HG03025 (cell line): ENCODE measurements around the gene APOBEC3H.

ENCODE experiments used
- ATAC-seq: cut with Tn5 transposase; IDR thresholded peaks from one replicate; pipeline ENCODE4 v1.9.1; 2021; ENCODE audit warnings: mild to moderate bottlenecking, moderate library complexity; ENCODE audit not compliant: unreplicated experiment, low FRiP score

Gene APOBEC3H

GRCh38 chr22:39132871-39133524 is 36.0 kb downstream of the APOBEC3H start:
- ATAC-seq, result no peak

GRCh38 chr22:39133871-39134270 is 36.8 kb downstream of the APOBEC3H start:
- ATAC-seq, result no peak

- no peak for ATAC-seq
Measured at GRCh38 chr22:39134366-39135091, 37.5 kb downstream of the APOBEC3H start.

GRCh38 chr22:39135092-39135896 is 38.2 kb downstream of the APOBEC3H start:
- no peak for ATAC-seq

GRCh38 chr22:39136317-39136716 is 39.3 kb downstream of the APOBEC3H start:
- ATAC-seq, result no peak

GRCh38 chr22:39138357-39138997 is 41.4 kb downstream of the APOBEC3H start:
- ATAC-seq, result no peak

GRCh38 chr22:39139933-39140332 is 42.9 kb downstream of the APOBEC3H start:
- no peak for ATAC-seq

- ATAC-seq, result no peak
Measured at GRCh38 chr22:39142088-39142680, 45.1 kb downstream of the APOBEC3H start.

- no peak for ATAC-seq
Measured at GRCh38 chr22:39144101-39144767, 47.2 kb downstream of the APOBEC3H start.

- ATAC-seq, result no peak
Measured at GRCh38 chr22:39146256-39147101, 49.4 kb downstream of the APOBEC3H start.

- ATAC-seq, result no peak
Measured at GRCh38 chr22:39147335-39148025, 50.4 kb downstream of the APOBEC3H start.

GRCh38 chr22:39148026-39148726 is 51.1 kb downstream of the APOBEC3H start:
- no peak for ATAC-seq

- no peak for ATAC-seq
Measured at GRCh38 chr22:39148727-39149535, 51.9 kb downstream of the APOBEC3H start.

GRCh38 chr22:39149915-39150847 is 53.1 kb downstream of the APOBEC3H start:
- ATAC-seq, result no peak

GRCh38 chr22:39150848-39151215 is 53.8 kb downstream of the APOBEC3H start:
- no peak for ATAC-seq
